ENCODE results near the gene NPSR1.

DNA sequence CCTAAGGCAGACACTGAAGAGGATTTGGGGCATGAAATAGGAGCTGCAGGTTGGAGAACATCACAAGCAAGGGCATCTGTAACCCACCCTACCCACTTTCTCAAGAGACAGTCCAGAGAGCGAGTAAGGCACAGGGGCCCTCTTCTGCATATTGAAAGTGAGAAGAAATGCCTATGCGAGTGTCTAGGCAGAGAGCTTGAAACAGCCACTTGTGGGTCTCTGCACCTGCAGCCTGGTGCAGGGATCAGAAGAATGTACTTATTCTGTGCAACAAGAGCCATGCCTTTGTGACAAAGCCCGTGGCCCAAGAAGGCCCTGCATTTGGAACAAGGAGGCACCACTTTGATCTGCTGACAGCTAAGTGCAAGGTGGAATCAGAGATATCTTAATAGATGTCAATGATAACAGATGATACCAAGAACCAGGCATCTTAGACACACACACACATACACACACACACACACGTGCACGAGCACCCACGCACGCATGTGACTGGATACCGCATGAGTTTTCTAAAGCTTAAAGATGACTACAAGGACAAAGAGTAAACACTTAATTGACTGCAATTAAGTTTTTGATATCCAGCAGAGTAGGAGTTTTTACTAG lies 89.3 kb downstream of the NPSR1 start:
- TF ChIP-seq, protein P1, sequence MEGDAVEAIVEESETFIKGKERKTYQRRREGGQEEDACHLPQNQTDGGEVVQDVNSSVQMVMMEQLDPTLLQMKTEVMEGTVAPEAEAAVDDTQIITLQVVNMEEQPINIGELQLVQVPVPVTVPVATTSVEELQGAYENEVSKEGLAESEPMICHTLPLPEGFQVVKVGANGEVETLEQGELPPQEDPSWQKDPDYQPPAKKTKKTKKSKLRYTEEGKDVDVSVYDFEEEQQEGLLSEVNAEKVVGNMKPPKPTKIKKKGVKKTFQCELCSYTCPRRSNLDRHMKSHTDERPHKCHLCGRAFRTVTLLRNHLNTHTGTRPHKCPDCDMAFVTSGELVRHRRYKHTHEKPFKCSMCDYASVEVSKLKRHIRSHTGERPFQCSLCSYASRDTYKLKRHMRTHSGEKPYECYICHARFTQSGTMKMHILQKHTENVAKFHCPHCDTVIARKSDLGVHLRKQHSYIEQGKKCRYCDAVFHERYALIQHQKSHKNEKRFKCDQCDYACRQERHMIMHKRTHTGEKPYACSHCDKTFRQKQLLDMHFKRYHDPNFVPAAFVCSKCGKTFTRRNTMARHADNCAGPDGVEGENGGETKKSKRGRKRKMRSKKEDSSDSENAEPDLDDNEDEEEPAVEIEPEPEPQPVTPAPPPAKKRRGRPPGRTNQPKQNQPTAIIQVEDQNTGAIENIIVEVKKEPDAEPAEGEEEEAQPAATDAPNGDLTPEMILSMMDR (IDR thresholded peaks at IDR 0.05; ENCODE audit: insufficient read depth, low read depth, low read length) = no peak
- TF ChIP-seq EZH2 (IDR thresholded peaks at IDR 0.05; ENCODE audit: insufficient read depth, low read length) = no peak

All from astrocyte (in vitro differentiated cells and primary cell).